Neutrophil (primary cell): ENCODE measurements around the gene ATP2A3.

Experiments used
- H3K27ac ChIP-seq: fragments of 200-600 bp; sonication (generic); 2 replicates; pipeline ENCODE4 v1.5.1; 2016; ENCODE audit warnings: mild to moderate bottlenecking, moderate library complexity
- H3K27me3 ChIP-seq: fragments of 200-600 bp; sonication (generic); 2 replicates; pipeline ENCODE4 v1.6.0; 2016; ENCODE audit warnings: mild to moderate bottlenecking
- H3K36me3 ChIP-seq: fragments of 200-600 bp; sonication (generic); 2 replicates; pipeline ENCODE4 v1.5.1; 2017
- H3K4me1 ChIP-seq, 2 experiments: fragments of 200-600 bp in 1 of 2; sonication (generic) in 1 of 2; 1 replicate in 1 of 2; 2 replicates in 1 of 2; pipeline versions ENCODE4 v1.5.1 to v1.6.1; 2013 to 2016; ENCODE audit warnings: low read depth in 1 of 2, low read length in 1 of 2, mild to moderate bottlenecking in 1 of 2, moderate library complexity in 1 of 2; ENCODE audit not compliant: control insufficient read depth in 1 of 2, insufficient read depth in 1 of 2
- H3K4me3 ChIP-seq, 2 experiments: fragments of 200-600 bp in 1 of 2; sonication (generic) in 1 of 2; 1 replicate in 1 of 2; 2 replicates in 1 of 2; pipeline ENCODE4 v1.5.1; 2013 to 2016; ENCODE audit warnings: low read depth in 1 of 2, low read length in 1 of 2, mild to moderate bottlenecking in 1 of 2, moderate library complexity in 1 of 2
- H3K9me3 ChIP-seq: fragments of 200-600 bp; sonication (generic); 2 replicates; pipeline ENCODE4 v1.5.1; 2016
- CTCF ChIP-seq: fragments of 200-600 bp; sonication (generic); IDR thresholded peaks from 2 replicates; pipeline ENCODE4 v1.5.1; 2016; ENCODE audit warnings: antibody characterized with exemption

Gene ATP2A3

DNA sequence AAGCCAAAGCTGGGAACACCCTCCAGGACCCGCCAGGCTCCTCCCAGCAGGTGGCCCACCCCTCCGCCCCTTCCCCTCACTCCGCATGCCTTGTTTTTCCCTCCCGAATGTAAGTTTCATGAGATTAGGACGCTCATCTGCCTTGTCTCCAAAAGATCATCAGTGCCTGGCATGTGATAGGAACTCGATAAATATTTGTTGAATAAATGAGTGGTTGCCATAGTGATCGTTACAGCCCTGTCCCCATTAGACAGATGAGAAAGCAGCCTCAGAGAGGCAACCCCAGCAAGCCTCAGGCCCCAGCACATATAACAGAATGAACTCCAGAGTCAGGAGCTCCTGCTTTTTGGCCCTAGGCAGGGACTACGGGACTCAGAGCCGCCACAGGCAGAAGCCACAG is 76.4 kb downstream of the ATP2A3 start:
- peak overlapping the region; percentile 49 to 64 for H3K4me3 ChIP-seq
- H3K4me1 ChIP-seq, result peaks cover 47 to 75% of the 10 kb centered on the region in 2 experiments

GRCh38 chr17:3887394-3887793 is 76.8 kb downstream of the ATP2A3 start:
- H3K4me3 ChIP-seq, result peak overlapping the region; percentile 49 to 64
- peaks cover 5% of the 10 kb centered on the region for H3K27me3 ChIP-seq
- H3K9me3 ChIP-seq, result no peaks in the 10 kb centered on the region
- TF ChIP-seq CTCF, result no peak
- peaks cover 47 to 75% of the 10 kb centered on the region in 2 experiments for H3K4me1 ChIP-seq
- H3K36me3 ChIP-seq, result peaks cover 31% of the 10 kb centered on the region
- H3K27ac ChIP-seq, result peak overlapping the region; percentile 95

More for the DNA sequence above, 76.4 kb downstream of the ATP2A3 start:
- Histone ChIP-seq H3K9me3 (no peaks in the 10 kb centered on the region), H3K36me3 (peaks cover 26% of the 10 kb centered on the region), H3K27me3 (peaks cover 5% of the 10 kb centered on the region), H3K27ac (peak overlapping the region; percentile 95)
- TF ChIP-seq CTCF, result no peak

- no peak for TF ChIP-seq CTCF
- peaks cover 4% of the 10 kb centered on the region for H3K27me3 ChIP-seq
- peaks cover 37% of the 10 kb centered on the region for H3K36me3 ChIP-seq
- peak overlapping the region; percentile 49 to 64 for H3K4me3 ChIP-seq
- peak overlapping the region; percentile 95 for H3K27ac ChIP-seq
- H3K4me1 ChIP-seq, result peaks cover 42 to 69% of the 10 kb centered on the region in 2 experiments
- no peaks in the 10 kb centered on the region for H3K9me3 ChIP-seq
These were observed 77.5 kb downstream of the ATP2A3 start for GRCh38 chr17:3886776-3887175.

DNA sequence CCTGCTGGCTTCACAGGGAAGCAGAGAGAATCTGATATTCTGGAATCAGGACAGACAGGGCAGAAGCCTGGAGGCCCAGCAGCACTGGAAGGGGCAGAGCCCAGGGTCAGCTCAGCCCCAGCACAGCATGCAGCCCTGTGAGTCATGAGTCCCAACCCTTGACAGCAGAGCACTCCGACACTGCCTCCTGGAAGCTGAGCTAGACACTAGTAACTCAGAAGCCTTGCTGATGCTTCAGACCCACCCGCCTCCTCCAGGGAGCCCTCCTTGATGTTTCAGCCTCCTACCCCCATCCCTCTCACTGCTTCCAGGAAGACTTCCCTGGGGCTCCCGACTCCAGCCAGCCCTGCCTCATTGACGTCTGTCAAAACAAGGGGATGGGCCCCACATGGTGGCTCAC is 78.3 kb downstream of the ATP2A3 start:
- Histone ChIP-seq H3K36me3 (peaks cover 42% of the 10 kb centered on the region), H3K9me3 (no peaks in the 10 kb centered on the region), H3K4me3 (peak overlapping the region in 1 of 2 experiments; percentile 64), H3K27me3 (no peaks in the 10 kb centered on the region), H3K4me1 (peaks cover 34 to 61% of the 10 kb centered on the region in 2 experiments), H3K27ac (peak overlapping the region; percentile 95)
- TF ChIP-seq CTCF, result no peak

DNA sequence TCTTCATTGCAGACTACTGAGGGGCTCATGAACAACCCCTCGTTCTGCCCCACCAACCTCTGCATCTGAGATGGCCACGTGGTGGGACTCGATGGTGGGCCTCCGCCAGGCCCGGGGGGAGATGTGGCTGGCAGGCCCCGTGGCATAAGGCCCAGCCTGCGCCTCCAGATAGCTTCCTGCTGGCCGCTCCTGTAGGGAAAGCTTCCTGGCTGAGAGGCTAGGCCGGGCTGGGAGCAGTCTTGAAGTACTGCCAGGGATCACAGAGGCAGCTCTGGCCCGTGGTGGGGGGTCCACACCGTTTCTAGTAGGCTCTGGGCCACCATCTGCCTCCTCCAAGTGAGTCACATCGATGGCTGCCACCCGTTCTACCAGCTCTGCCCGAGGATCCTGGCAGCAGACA is 79.0 kb downstream of the ATP2A3 start:
- Histone ChIP-seq H3K27me3 (no peaks in the 10 kb centered on the region), H3K4me1 (peaks cover 34 to 54% of the 10 kb centered on the region in 2 experiments), H3K4me3 (no peak overlapping the region), H3K27ac (peak overlapping the region; percentile 95), H3K36me3 (peaks cover 42% of the 10 kb centered on the region), H3K9me3 (no peaks in the 10 kb centered on the region)
- no peak for TF ChIP-seq CTCF

DNA sequence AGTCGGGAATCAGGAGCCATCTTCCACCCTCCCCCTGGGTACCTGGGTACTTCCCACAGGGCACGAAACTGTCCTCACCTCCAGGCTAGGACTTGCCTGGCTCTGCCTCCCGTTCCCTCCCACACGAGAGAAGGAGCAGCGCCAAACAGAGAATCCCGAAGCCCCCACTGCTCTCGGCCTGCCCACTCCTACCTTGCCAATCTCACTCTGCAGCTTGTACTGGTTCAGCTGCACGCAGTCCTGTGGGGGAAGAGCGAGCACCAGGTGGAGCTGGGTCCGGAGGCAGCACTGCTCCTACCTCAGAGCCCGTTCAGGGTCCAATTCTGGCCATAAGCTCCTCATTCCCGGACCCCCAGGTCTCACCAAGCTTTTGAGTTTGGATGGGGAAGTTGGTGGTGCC is 80.0 kb downstream of the ATP2A3 start:
- Histone ChIP-seq H3K9me3 (no peaks in the 10 kb centered on the region), H3K27ac (no peak overlapping the region), H3K4me3 (no peak overlapping the region), H3K27me3 (no peaks in the 10 kb centered on the region), H3K4me1 (peaks cover 34 to 44% of the 10 kb centered on the region in 2 experiments), H3K36me3 (peaks cover 53% of the 10 kb centered on the region)
- no peak for TF ChIP-seq CTCF
